Spleen (tissue), 7 donors: ENCODE data around the gene SERPINA3.

Source experiments
- CTCF ChIP-seq, 11 experiments: fragments of 200-600 bp in 7 of 11; fragments of 450-650 bp in 4 of 11; sonication (generic) in 4 of 11; IDR thresholded peaks in 8 of 11; conservative IDR thresholded peaks in 3 of 11; 1 replicate in 7 of 11; 2 replicates in 4 of 11; pipeline versions ENCODE4 v1.4.0 to v1.8.0; 2016 to 2021; ENCODE audit warnings: antibody characterized with exemption in 11 of 11, inconsistent platforms in 4 of 11, mild to moderate bottlenecking in 1 of 11
- POLR2A ChIP-seq, 3 donors: fragments of 450-650 bp; IDR thresholded peaks; one replicate each; pipeline ENCODE4 v1.5.1; 2017; ENCODE audit warnings: antibody characterized with exemption in 3 of 3, mild to moderate bottlenecking in 1 of 3
- donor health status: DM: no; HTN: no; CAD: no; lungs with moderate emphysema.
- donor health status: DM: no; HTN: no; CAD: no.
- donor health status: DM: no; HTN: no; CAD: no.

- TF ChIP-seq CTCF (IDR thresholded peaks at IDR 0.05 in 8 of 11, conservative IDR thresholded peaks at IDR 0.05 in 3 of 11) (no peak), POLR2A (IDR thresholded peaks at IDR 0.05) (no peak)
Measured at GRCh38 chr14:94650806-94651805, 38.9 kb downstream of the SERPINA3 start.
